ENCODE data around the gene DTX1.

The DTX1 gene

GRCh38 chr12:113098441-113099028 lies 42.0 kb downstream of the DTX1 start:
- H3K27ac ChIP-seq: peak overlapping the region; percentile 83

GRCh38 chr12:113099364-113099763 lies 42.8 kb downstream of the DTX1 start:
- peak overlapping the region; percentile 83 for H3K27ac ChIP-seq
- no peak for TF ChIP-seq CTCF (conservative IDR thresholded peaks at IDR 0.05)

More at GRCh38 chr12:113098441-113099028, 42.0 kb downstream of the DTX1 start:
- peak; percentile 91 for TF ChIP-seq CTCF (conservative IDR thresholded peaks at IDR 0.05)

- TF ChIP-seq CTCF (conservative IDR thresholded peaks at IDR 0.05): no peak
- peak overlapping the region; percentile 83 for H3K27ac ChIP-seq
Measured at GRCh38 chr12:113099764-113100163, 43.2 kb downstream of the DTX1 start.

- TF ChIP-seq CTCF (conservative IDR thresholded peaks at IDR 0.05): no peak
- no peak overlapping the region for H3K27ac ChIP-seq
Measured at GRCh38 chr12:113101751-113102150, 45.2 kb downstream of the DTX1 start.

GRCh38 chr12:113102811-113103210 lies 46.3 kb downstream of the DTX1 start:
- no peak for TF ChIP-seq CTCF (conservative IDR thresholded peaks at IDR 0.05)

GRCh38 chr12:113103756-113104450 lies 47.4 kb downstream of the DTX1 start:
- peak; percentile 30 for TF ChIP-seq CTCF (conservative IDR thresholded peaks at IDR 0.05)
- H3K27ac ChIP-seq: peak overlapping the region; percentile 78

More at GRCh38 chr12:113102811-113103210, 46.3 kb downstream of the DTX1 start:
- H3K27ac ChIP-seq: peak overlapping the region; percentile 13; the same call in 1 of the 2 replicates

- TF ChIP-seq CTCF (conservative IDR thresholded peaks at IDR 0.05): no peak
- no peak overlapping the region for H3K27ac ChIP-seq
Measured at GRCh38 chr12:113104953-113105510, 48.5 kb downstream of the DTX1 start.
